NCI-H345 (cell line): ENCODE data around the gene CTTNBP2.

ENCODE experiments used
- DNase-seq: peaks from one replicate; lab custom pipeline; 2025; lab: John Stamatoyannopoulos, UW

CTTNBP2 gene

GRCh38 chr7:117782761-117783160 lies 90.5 kb downstream of the CTTNBP2 start:
- no peak for DNase-seq

- no peak for DNase-seq
These were observed 91.5 kb downstream of the CTTNBP2 start for GRCh38 chr7:117781707-117782106.

GRCh38 chr7:117780832-117781231 lies 92.4 kb downstream of the CTTNBP2 start:
- no peak for DNase-seq

- peak; percentile 26 for DNase-seq
These were observed 95.7 kb downstream of the CTTNBP2 start for GRCh38 chr7:117777335-117778142.

- no peak for DNase-seq
These were observed 97.0 kb downstream of the CTTNBP2 start for GRCh38 chr7:117776224-117776623.

- DNase-seq: no peak
These were observed 97.4 kb downstream of the CTTNBP2 start for GRCh38 chr7:117775801-117776200.

GRCh38 chr7:117774943-117775342 lies 98.3 kb downstream of the CTTNBP2 start:
- DNase-seq: no peak

- no peak for DNase-seq
These were observed 100.8 kb downstream of the CTTNBP2 start for GRCh38 chr7:117772421-117772820.

- DNase-seq: no peak
These were observed 101.5 kb downstream of the CTTNBP2 start for GRCh38 chr7:117771756-117772155.

- DNase-seq: no peak
These were observed 104.2 kb downstream of the CTTNBP2 start for GRCh38 chr7:117769085-117769484.

GRCh38 chr7:117767951-117768350 lies 105.3 kb downstream of the CTTNBP2 start:
- no peak for DNase-seq

- no peak for DNase-seq
These were observed 106.3 kb downstream of the CTTNBP2 start for GRCh38 chr7:117766913-117767312.

- no peak for DNase-seq
These were observed 109.2 kb downstream of the CTTNBP2 start for GRCh38 chr7:117764031-117764430.

- DNase-seq: no peak
These were observed 111.2 kb downstream of the CTTNBP2 start for GRCh38 chr7:117762055-117762454.

- no peak for DNase-seq
These were observed 113.1 kb downstream of the CTTNBP2 start for GRCh38 chr7:117759950-117760640.

- DNase-seq: no peak
These were observed 115.8 kb downstream of the CTTNBP2 start for GRCh38 chr7:117757440-117757839.

- DNase-seq: no peak
These were observed 116.6 kb downstream of the CTTNBP2 start for GRCh38 chr7:117756586-117757085.

GRCh38 chr7:117755136-117755535 lies 118.1 kb downstream of the CTTNBP2 start:
- no peak for DNase-seq

GRCh38 chr7:117751775-117752174 lies 121.5 kb downstream of the CTTNBP2 start:
- DNase-seq: no peak

GRCh38 chr7:117750612-117751563 lies 122.4 kb downstream of the CTTNBP2 start:
- DNase-seq: peak; percentile 7

- no peak for DNase-seq
These were observed 131.3 kb downstream of the CTTNBP2 start for GRCh38 chr7:117741962-117742361.

- no peak for DNase-seq
These were observed 134.2 kb downstream of the CTTNBP2 start for GRCh38 chr7:117739085-117739484.
